ENCODE data around the gene OR2T27.

DNA sequence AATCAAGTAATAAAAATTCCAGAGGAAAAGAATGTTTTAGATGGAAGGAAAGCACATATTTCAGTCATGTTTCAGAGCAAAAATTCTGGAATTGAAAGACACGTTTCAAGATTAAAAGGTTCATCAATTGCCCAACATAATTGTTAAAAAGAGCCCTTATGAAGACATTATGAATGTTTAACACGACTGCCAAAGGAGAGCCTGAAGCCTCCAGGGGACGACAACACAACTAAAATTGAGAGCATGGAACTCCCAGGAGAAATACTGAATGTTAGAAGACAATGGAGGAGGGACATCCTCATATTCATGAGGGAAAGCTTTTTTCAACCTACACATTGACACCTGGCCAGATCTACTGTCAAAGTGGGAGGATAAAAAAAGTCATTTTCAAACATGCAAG, 36.5 kb downstream of the OR2T27 start:
- TF ChIP-seq, protein P1, sequence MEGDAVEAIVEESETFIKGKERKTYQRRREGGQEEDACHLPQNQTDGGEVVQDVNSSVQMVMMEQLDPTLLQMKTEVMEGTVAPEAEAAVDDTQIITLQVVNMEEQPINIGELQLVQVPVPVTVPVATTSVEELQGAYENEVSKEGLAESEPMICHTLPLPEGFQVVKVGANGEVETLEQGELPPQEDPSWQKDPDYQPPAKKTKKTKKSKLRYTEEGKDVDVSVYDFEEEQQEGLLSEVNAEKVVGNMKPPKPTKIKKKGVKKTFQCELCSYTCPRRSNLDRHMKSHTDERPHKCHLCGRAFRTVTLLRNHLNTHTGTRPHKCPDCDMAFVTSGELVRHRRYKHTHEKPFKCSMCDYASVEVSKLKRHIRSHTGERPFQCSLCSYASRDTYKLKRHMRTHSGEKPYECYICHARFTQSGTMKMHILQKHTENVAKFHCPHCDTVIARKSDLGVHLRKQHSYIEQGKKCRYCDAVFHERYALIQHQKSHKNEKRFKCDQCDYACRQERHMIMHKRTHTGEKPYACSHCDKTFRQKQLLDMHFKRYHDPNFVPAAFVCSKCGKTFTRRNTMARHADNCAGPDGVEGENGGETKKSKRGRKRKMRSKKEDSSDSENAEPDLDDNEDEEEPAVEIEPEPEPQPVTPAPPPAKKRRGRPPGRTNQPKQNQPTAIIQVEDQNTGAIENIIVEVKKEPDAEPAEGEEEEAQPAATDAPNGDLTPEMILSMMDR (IDR thresholded peaks at IDR 0.05; ENCODE audit: borderline replicate concordance, extremely low read depth, low read length, poor library complexity, severe bottlenecking) = peak; percentile 68
- no peak for TF ChIP-seq EZH2 (IDR thresholded peaks at IDR 0.05; ENCODE audit: borderline replicate concordance, low read depth, low read length, severe bottlenecking)

Data from DND-41 (cell line).